Amygdala (tissue), 56 donors: ENCODE measurements around the gene IL7R.

Experiments
- DNase-seq, 56 donors: peaks; one replicate each; lab custom pipeline; 2025; lab: John Stamatoyannopoulos, UW

IL7R gene

GRCh38 chr5:35902046-35902672 is 45.5 kb downstream of the IL7R start:
- DNase-seq: no peak

- no peak for DNase-seq
These were observed 47.0 kb downstream of the IL7R start for GRCh38 chr5:35903631-35904203.

DNA sequence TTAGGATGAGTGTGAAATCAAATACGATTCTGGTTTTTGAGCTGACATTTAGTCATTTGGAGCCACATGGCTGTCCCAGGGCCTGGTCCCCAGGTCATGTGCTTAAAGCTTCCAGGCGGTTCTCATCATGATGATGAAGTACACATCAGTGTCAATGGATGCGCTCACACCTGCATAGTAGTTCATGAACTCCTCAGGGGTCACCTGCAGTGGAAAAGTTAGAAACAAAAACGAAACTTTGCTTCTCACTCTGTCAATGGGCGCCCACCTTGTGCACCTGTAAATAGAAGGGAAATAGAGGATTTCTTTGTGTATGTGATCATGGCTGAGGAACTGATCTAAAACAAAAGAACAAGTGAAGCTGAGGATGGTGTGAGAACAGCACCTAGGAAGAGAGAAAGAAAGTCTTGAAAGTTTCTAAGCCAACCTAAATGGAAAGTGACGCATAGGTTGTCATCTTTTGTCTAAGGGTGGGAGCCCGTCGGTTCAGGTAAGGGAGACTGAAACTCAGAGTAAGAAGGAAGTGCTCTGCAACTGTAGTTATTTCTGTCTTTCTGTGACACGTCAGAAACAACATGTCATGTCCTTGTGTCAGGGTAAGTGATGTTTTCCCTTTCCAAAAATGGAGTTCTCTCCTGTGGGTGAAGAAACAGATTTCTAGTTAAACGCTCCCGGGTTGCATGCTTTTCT is 47.9 kb downstream of the IL7R start:
- DNase-seq: no peak

- DNase-seq: no peak
These were observed 51.5 kb downstream of the IL7R start for GRCh38 chr5:35908228-35908627.

- DNase-seq: no peak
These were observed 52.1 kb downstream of the IL7R start for GRCh38 chr5:35908814-35909213.

DNA sequence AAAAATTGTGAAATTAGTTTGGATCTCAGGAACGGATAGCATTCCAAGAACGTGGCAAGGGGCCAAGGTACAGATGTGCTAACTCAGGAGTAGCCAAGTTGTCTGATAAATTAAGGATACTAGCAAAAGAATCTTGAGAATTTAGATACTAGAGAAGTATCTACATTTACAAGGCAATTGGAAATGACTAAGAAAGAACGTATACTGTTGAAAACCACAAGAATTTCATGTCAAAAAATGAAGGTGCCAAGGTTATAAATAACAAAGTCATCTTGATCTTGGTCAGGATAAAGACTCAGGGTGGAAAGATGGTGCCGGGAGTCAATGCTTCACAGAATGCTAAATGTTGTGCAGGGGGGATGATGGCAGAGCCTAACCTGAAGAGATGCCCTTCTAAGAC is 62.5 kb downstream of the IL7R start:
- peak in 1 of 56 donors; percentile 3 for DNase-seq

- peak in 2 of 56 donors; percentile 2 to 5 for DNase-seq
These were observed 64.2 kb downstream of the IL7R start for GRCh38 chr5:35920890-35921289.

- no peak for DNase-seq
These were observed 65.2 kb downstream of the IL7R start for GRCh38 chr5:35921930-35922329.

GRCh38 chr5:35922468-35922867 is 65.8 kb downstream of the IL7R start:
- DNase-seq: no peak

DNA sequence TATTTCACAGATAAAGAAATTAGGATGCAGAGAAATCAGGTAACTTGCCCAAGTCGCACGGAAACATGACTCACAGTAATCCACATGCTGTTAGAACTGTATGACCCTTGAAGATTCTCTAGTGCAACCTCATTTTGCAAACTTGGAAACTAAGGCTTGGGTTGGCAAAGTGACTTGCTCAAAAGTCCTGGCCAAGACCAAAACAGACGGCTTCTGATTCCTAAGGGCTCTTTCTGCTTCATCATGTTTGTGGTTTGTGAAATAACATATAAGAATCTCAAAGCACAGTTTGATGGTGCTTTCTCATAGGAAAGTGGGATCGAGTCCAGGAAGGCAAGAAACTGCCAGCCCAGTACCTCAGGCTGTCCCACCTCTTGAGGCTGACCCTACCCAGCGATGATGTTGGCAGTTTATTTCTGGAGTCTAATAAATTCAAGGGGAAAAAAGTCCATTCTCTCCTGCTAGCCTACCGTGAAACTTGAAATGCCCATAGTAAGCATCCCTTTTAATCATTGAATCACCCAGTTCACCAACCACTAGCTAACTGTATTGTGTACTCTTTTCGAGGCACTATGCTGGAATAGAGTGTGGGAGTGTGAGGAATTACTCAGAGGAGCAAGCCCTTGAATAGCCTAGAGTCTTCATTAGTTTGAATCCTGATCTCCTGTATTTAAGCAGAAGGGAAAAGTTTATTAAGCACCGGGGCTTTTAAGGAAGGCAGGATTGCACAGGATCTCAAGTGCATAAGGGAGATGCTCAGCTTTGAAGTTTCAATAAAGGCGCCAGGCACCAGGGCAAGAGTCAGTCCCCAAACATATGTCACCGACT is 67.6 kb downstream of the IL7R start:
- no peak for DNase-seq

- peak in 51 of 56 donors; percentile 9 to 78 (median 39) for DNase-seq
These were observed 68.4 kb downstream of the IL7R start for GRCh38 chr5:35924950-35925722.

GRCh38 chr5:35926389-35927051 is 69.8 kb downstream of the IL7R start:
- DNase-seq: peak in 39 of 56 donors; percentile 4 to 86 (median 31)
